ENCODE measurements around the gene ANGEL2.
"Not testable (repeated sequence)": the region's sequence is repeated elsewhere in the genome, so short reads cannot be mapped to it uniquely, and the experiment has no call there.

The ANGEL2 gene

GRCh38 chr1:212971312-212971711 is 44.4 kb downstream of the ANGEL2 start:
- Mint-ChIP-seq H3K4me1 (peaks cover 14% of the 10 kb centered on the region), H3K27ac (no peak overlapping the region), H3K36me3 (peaks cover 3% of the 10 kb centered on the region), H3K4me3 (no peak overlapping the region), H3K9me3 (no peaks in the 10 kb centered on the region), H3K27me3 (peaks cover 16% of the 10 kb centered on the region)
- ATAC-seq, result no peak

DNA sequence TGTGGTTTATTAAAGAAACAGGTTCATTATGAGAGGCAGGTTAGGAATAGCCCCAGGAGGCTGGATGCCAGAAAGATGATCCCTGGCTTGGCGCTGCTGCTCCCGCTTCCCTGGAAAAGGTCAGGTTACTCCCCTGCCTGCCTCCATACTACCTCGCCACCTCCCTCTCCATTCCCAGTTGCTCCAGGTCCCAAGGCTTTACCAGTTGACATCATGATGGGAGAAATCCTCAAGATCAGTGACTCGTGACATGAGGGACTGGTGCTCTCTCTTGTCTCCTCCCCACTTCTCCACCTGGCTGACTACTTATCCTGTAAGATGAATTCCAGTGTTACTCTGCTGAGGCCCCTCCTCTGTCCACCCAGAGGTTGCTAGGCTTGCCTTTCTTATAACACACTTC is 45.6 kb downstream of the ANGEL2 start:
- H3K4me1 Mint-ChIP-seq, result peaks cover 14% of the 10 kb centered on the region
- no peak overlapping the region for H3K27ac Mint-ChIP-seq
- no peaks in the 10 kb centered on the region for H3K9me3 Mint-ChIP-seq
- H3K4me3 Mint-ChIP-seq, result no peak overlapping the region
- H3K36me3 Mint-ChIP-seq, result no peaks in the 10 kb centered on the region
- peaks cover 21% of the 10 kb centered on the region for H3K27me3 Mint-ChIP-seq
- ATAC-seq, result no peak

GRCh38 chr1:212968368-212968863 is 47.3 kb downstream of the ANGEL2 start:
- ATAC-seq, result peak; percentile 73
- no peak overlapping the region for H3K27ac Mint-ChIP-seq

GRCh38 chr1:212967801-212968200 is 47.9 kb downstream of the ANGEL2 start:
- Mint-ChIP-seq H3K36me3 (no peaks in the 10 kb centered on the region), H3K27me3 (peaks cover 21% of the 10 kb centered on the region), H3K4me1 (peaks cover 14% of the 10 kb centered on the region), H3K4me3 (peak overlapping the region; percentile 10), H3K27ac (no peak overlapping the region), H3K9me3 (no peaks in the 10 kb centered on the region)
- no peak for ATAC-seq

More at GRCh38 chr1:212968368-212968863, 47.3 kb downstream of the ANGEL2 start:
- Mint-ChIP-seq H3K27me3 (peaks cover 21% of the 10 kb centered on the region), H3K9me3 (no peaks in the 10 kb centered on the region), H3K36me3 (no peaks in the 10 kb centered on the region), H3K4me3 (no peak overlapping the region), H3K4me1 (peaks cover 14% of the 10 kb centered on the region)

GRCh38 chr1:212966616-212967015 is 49.1 kb downstream of the ANGEL2 start:
- no peak for ATAC-seq
- H3K9me3 Mint-ChIP-seq, result no peaks in the 10 kb centered on the region

GRCh38 chr1:212964993-212965392 is 50.7 kb downstream of the ANGEL2 start:
- ATAC-seq, H3K9me3 Mint-ChIP-seq, H3K36me3 Mint-ChIP-seq, H3K4me3 Mint-ChIP-seq, H3K27ac Mint-ChIP-seq: not testable (repeated sequence)
- H3K27me3 Mint-ChIP-seq, result peaks cover 21% of the 10 kb centered on the region
- peaks cover 18% of the 10 kb centered on the region for H3K4me1 Mint-ChIP-seq

More at GRCh38 chr1:212966616-212967015, 49.1 kb downstream of the ANGEL2 start:
- Mint-ChIP-seq H3K27ac (no peak overlapping the region), H3K36me3 (peaks cover 5% of the 10 kb centered on the region), H3K27me3 (peaks cover 21% of the 10 kb centered on the region), H3K4me3 (no peak overlapping the region), H3K4me1 (peaks cover 14% of the 10 kb centered on the region)

GRCh38 chr1:212964102-212964501 is 51.6 kb downstream of the ANGEL2 start:
- Mint-ChIP-seq H3K4me3 (no peak overlapping the region), H3K9me3 (no peaks in the 10 kb centered on the region), H3K4me1 (peaks cover 27% of the 10 kb centered on the region), H3K27me3 (peaks cover 22% of the 10 kb centered on the region), H3K36me3 (peaks cover 9% of the 10 kb centered on the region), H3K27ac (no peak overlapping the region)
- no peak for ATAC-seq

- Mint-ChIP-seq H3K9me3 (no peaks in the 10 kb centered on the region), H3K36me3 (peaks cover 13% of the 10 kb centered on the region), H3K27me3 (peaks cover 22% of the 10 kb centered on the region), H3K4me1 (peaks cover 23% of the 10 kb centered on the region), H3K4me3 (no peak overlapping the region), H3K27ac (no peak overlapping the region)
- no peak for ATAC-seq
These were observed 53.2 kb downstream of the ANGEL2 start for GRCh38 chr1:212962509-212962908.

DNA sequence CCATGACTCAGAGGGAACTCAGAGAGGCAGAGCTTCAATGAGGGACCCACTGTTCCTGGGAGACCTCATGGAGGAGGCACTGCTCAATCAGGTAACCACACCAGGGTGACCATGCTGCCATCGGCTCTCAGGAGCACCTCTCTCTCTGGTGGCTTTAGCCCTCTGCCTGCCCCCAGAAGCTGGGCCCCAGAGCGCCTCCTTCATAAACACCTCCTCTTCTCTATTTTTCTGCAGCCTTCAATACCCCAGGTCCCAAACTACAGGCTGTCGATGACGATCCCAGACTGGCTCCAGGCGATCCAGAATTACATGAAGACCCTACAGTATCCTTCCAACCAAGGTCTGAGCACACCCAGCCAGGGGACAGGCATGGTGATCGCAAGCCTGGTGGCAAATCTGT is 54.7 kb downstream of the ANGEL2 start:
- Mint-ChIP-seq H3K36me3 (peaks cover 13% of the 10 kb centered on the region), H3K27ac (no peak overlapping the region), H3K27me3 (peaks cover 15% of the 10 kb centered on the region), H3K9me3 (no peaks in the 10 kb centered on the region), H3K4me3 (no peak overlapping the region), H3K4me1 (peaks cover 24% of the 10 kb centered on the region)
- ATAC-seq, result no peak

GRCh38 chr1:212959266-212960220 is 56.1 kb downstream of the ANGEL2 start:
- H3K9me3 Mint-ChIP-seq, result no peaks in the 10 kb centered on the region
- peaks cover 13% of the 10 kb centered on the region for H3K36me3 Mint-ChIP-seq
- H3K4me3 Mint-ChIP-seq, result peak overlapping the region; percentile 29
- ATAC-seq, result peak; percentile 87
- peak overlapping the region; percentile 72 for H3K27ac Mint-ChIP-seq
- peaks cover 8% of the 10 kb centered on the region for H3K27me3 Mint-ChIP-seq
- peaks cover 38% of the 10 kb centered on the region for H3K4me1 Mint-ChIP-seq

DNA sequence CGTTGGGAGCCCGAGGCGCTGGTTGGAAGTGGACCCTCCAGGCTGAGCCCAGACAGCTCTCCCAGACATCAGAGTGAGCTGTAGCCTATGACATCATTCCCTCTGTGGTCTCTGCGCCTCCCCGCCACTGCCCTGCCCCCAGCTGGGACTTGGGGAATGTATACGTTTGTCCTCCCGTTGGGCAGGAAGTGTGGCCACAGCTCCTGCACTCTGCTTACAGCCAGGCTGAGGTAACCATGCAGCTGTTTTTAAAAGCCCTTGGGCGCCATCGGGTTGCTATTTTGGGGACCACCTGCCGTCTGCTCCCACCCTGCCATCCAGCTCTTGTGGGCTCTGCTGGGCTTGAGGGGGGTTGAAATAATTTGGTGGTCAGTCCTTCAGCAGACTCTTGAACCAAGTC is 57.5 kb downstream of the ANGEL2 start:
- Mint-ChIP-seq H3K36me3 (peaks cover 19% of the 10 kb centered on the region), H3K4me1 (peaks cover 38% of the 10 kb centered on the region), H3K27ac (no peak overlapping the region), H3K4me3 (no peak overlapping the region), H3K27me3 (peaks cover 8% of the 10 kb centered on the region), H3K9me3 (no peaks in the 10 kb centered on the region)
- ATAC-seq, result no peak

DNA sequence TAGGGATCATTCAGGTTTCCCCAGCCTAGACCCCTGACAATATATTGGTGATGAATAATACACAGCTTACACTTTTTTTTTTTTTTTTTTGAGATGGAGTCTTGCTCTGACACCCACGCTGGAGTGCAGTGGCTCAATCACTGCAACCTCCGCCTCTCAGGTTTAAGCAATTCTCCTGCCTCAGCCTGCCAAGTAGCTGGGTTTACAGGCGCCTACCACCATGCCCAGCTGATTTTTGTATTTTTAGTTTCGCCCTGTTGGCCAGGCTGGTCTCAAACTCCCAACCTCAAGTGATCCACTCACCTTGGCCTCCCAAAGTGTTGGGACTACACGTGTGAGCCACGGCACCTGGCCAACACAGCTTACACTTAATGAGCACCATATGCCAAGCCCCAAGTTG is 58.1 kb downstream of the ANGEL2 start:
- peaks cover 19% of the 10 kb centered on the region for H3K36me3 Mint-ChIP-seq
- no peak for ATAC-seq
- H3K4me1 Mint-ChIP-seq, result peaks cover 38% of the 10 kb centered on the region
- no peak overlapping the region for H3K4me3 Mint-ChIP-seq
- H3K27ac Mint-ChIP-seq, result no peak overlapping the region
- peaks cover 8% of the 10 kb centered on the region for H3K27me3 Mint-ChIP-seq
- H3K9me3 Mint-ChIP-seq, result no peaks in the 10 kb centered on the region

- Mint-ChIP-seq H3K27me3 (peaks cover 9% of the 10 kb centered on the region), H3K9me3 (no peaks in the 10 kb centered on the region), H3K4me3 (peak overlapping the region; percentile 5), H3K27ac (no peak overlapping the region), H3K4me1 (peaks cover 46% of the 10 kb centered on the region), H3K36me3 (peaks cover 12% of the 10 kb centered on the region)
- no peak for ATAC-seq
These were observed 59.6 kb downstream of the ANGEL2 start for GRCh38 chr1:212955961-212956620.

DNA sequence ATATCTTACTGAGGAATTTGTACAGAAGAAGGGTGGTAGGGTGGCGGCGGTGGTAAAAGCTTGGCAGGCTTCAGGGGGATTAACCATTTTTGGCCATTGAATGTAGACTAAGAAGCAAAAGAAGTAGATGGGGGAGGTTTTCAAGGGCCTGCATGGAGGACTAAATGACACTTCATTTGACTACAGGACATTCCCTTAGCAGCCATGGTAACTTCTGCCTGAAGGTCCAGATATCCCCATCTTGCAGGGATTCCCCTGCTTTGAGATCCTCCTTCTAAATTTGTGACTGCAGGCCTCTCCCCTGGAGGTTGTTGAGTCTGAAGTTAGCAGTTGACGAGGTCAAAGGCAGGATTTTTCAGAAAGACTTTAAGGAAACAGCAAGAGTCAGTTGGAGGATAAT is 60.6 kb downstream of the ANGEL2 start:
- H3K36me3 Mint-ChIP-seq, result peaks cover 12% of the 10 kb centered on the region
- H3K27ac Mint-ChIP-seq, result no peak overlapping the region
- H3K4me1 Mint-ChIP-seq, result peaks cover 52% of the 10 kb centered on the region
- no peaks in the 10 kb centered on the region for H3K9me3 Mint-ChIP-seq
- H3K4me3 Mint-ChIP-seq, result no peak overlapping the region
- peaks cover 19% of the 10 kb centered on the region for H3K27me3 Mint-ChIP-seq
- ATAC-seq, result peak; percentile 36

- Mint-ChIP-seq H3K4me3 (no peak overlapping the region), H3K4me1 (peaks cover 48% of the 10 kb centered on the region), H3K27ac (no peak overlapping the region), H3K27me3 (peaks cover 21% of the 10 kb centered on the region), H3K36me3 (peaks cover 12% of the 10 kb centered on the region), H3K9me3 (no peaks in the 10 kb centered on the region)
- ATAC-seq, result no peak
These were observed 61.2 kb downstream of the ANGEL2 start for GRCh38 chr1:212954514-212954913.
